ENCODE data around the gene TRIM46.

TRIM46 gene

GRCh38 chr1:155134322-155134721 is 39.3 kb upstream of the TRIM46 start:
- no peak overlapping the region for H3K27ac ChIP-seq
- no peak overlapping the region for H3K9ac ChIP-seq
- peaks cover 21% of the 10 kb centered on the region; the same call in 1 of the 2 replicates for H3K79me2 ChIP-seq (ENCODE audit: insufficient read depth, low read depth)
- peak overlapping the region; percentile 83 for H3K4me2 ChIP-seq
- H3K4me1 ChIP-seq (ENCODE audit: low read depth, poor library complexity, severe bottlenecking): peaks cover 27% of the 10 kb centered on the region
- H4K20me1 ChIP-seq (ENCODE audit: insufficient read depth): no peaks in the 10 kb centered on the region
- H3K27me3 ChIP-seq (ENCODE audit: insufficient read depth, low read depth): peaks cover 4% of the 10 kb centered on the region; the same call in 1 of the 2 replicates
- no peaks in the 10 kb centered on the region for H3K36me3 ChIP-seq (ENCODE audit: insufficient read depth)
- no peak for TF ChIP-seq CTCF (conservative IDR thresholded peaks at IDR 0.05; ENCODE audit: low read depth, low read length)
- no peak overlapping the region for H3K4me3 ChIP-seq (IDR thresholded peaks at IDR 0.05; ENCODE audit: insufficient read depth, low read depth, low read length)
- peak overlapping the region; percentile 95; the same call in 1 of the 2 replicates for H2AFZ ChIP-seq (ENCODE audit: low read depth)

GRCh38 chr1:155134880-155135414 is 38.7 kb upstream of the TRIM46 start:
- Histone ChIP-seq H2AFZ (ENCODE audit: low read depth) (peak overlapping the region; percentile 95), H3K27me3 (ENCODE audit: insufficient read depth, low read depth) (no peaks in the 10 kb centered on the region; the same call in 1 of the 2 replicates), H3K4me1 (ENCODE audit: low read depth, poor library complexity, severe bottlenecking) (peaks cover 32% of the 10 kb centered on the region), H3K36me3 (ENCODE audit: insufficient read depth) (no peaks in the 10 kb centered on the region), H4K20me1 (ENCODE audit: insufficient read depth) (no peaks in the 10 kb centered on the region), H3K79me2 (ENCODE audit: insufficient read depth, low read depth) (peaks cover 27% of the 10 kb centered on the region), H3K9ac (peak overlapping the region; percentile 78), H3K27ac (peak overlapping the region; percentile 68), H3K4me3 (IDR thresholded peaks at IDR 0.05; ENCODE audit: insufficient read depth, low read depth, low read length) (peak overlapping the region; percentile 100), H3K4me2 (peak overlapping the region; percentile 83)
- TF ChIP-seq CTCF (conservative IDR thresholded peaks at IDR 0.05; ENCODE audit: low read depth, low read length): no peak; the same call in 1 of the 2 replicates

GRCh38 chr1:155135415-155136028 is 38.1 kb upstream of the TRIM46 start, which contains the start of gene SLC50A1:
SLC50A1 (plus strand) TSS chr1:155135852; CDS start chr1:155135912, 60 bp downstream.
- H3K79me2 ChIP-seq (ENCODE audit: insufficient read depth, low read depth): peaks cover 30% of the 10 kb centered on the region

GRCh38 chr1:155136748-155137147 is 36.9 kb upstream of the TRIM46 start:
- Histone ChIP-seq H2AFZ (ENCODE audit: low read depth) (peak overlapping the region; percentile 95; the same call in 1 of the 2 replicates), H3K27ac (peak overlapping the region; percentile 68; the same call in 1 of the 2 replicates), H3K4me1 (ENCODE audit: low read depth, poor library complexity, severe bottlenecking) (peaks cover 39% of the 10 kb centered on the region), H3K9ac (peak overlapping the region; percentile 78; the same call in 1 of the 2 replicates), H3K79me2 (ENCODE audit: insufficient read depth, low read depth) (peaks cover 30% of the 10 kb centered on the region), H4K20me1 (ENCODE audit: insufficient read depth) (no peaks in the 10 kb centered on the region), H3K27me3 (ENCODE audit: insufficient read depth, low read depth) (peaks cover 9% of the 10 kb centered on the region), H3K4me3 (IDR thresholded peaks at IDR 0.05; ENCODE audit: insufficient read depth, low read depth, low read length) (peak overlapping the region; percentile 82), H3K4me2 (peak overlapping the region; percentile 83), H3K36me3 (ENCODE audit: insufficient read depth) (no peaks in the 10 kb centered on the region)
- no peak for TF ChIP-seq CTCF (conservative IDR thresholded peaks at IDR 0.05; ENCODE audit: low read depth, low read length)

More at GRCh38 chr1:155135415-155136028, 38.1 kb upstream of the TRIM46 start, which contains the start of gene SLC50A1:
- peak within 1 kb of the TSS; percentile 100 for H3K4me3 ChIP-seq (IDR thresholded peaks at IDR 0.05; ENCODE audit: insufficient read depth, low read depth, low read length)
- H3K4me1 ChIP-seq (ENCODE audit: low read depth, poor library complexity, severe bottlenecking): peaks cover 33% of the 10 kb centered on the region
- no peaks in the 10 kb centered on the region; the same call in 1 of the 2 replicates for H3K27me3 ChIP-seq (ENCODE audit: insufficient read depth, low read depth)
- H3K27ac ChIP-seq: peak within 1 kb of the TSS; percentile 68
- H4K20me1 ChIP-seq (ENCODE audit: insufficient read depth): no peaks in the 10 kb centered on the region
- H2AFZ ChIP-seq (ENCODE audit: low read depth): peak within 1 kb of the TSS; percentile 95
- peak within 1 kb of the TSS; percentile 78 for H3K9ac ChIP-seq
- TF ChIP-seq CTCF (conservative IDR thresholded peaks at IDR 0.05; ENCODE audit: low read depth, low read length): 0 out of 2 replicates have a peak, but pooled peaks have one; percentile 9
- peak within 1 kb of the TSS; percentile 83 for H3K4me2 ChIP-seq
- H3K36me3 ChIP-seq (ENCODE audit: insufficient read depth): no peaks in the 10 kb centered on the region
